GM18868 (cell line): ENCODE measurements around the gene RNF166.
A peak's percentile ranks its signal among the peaks of the same experiment; 100 is the strongest.

Experiments
- ATAC-seq: cut with Tn5 transposase; IDR thresholded peaks from one replicate; pipeline ENCODE4 v1.9.1; 2021; ENCODE audit warnings: mild to moderate bottlenecking, moderate library complexity; ENCODE audit not compliant: unreplicated experiment

RNF166 gene

DNA sequence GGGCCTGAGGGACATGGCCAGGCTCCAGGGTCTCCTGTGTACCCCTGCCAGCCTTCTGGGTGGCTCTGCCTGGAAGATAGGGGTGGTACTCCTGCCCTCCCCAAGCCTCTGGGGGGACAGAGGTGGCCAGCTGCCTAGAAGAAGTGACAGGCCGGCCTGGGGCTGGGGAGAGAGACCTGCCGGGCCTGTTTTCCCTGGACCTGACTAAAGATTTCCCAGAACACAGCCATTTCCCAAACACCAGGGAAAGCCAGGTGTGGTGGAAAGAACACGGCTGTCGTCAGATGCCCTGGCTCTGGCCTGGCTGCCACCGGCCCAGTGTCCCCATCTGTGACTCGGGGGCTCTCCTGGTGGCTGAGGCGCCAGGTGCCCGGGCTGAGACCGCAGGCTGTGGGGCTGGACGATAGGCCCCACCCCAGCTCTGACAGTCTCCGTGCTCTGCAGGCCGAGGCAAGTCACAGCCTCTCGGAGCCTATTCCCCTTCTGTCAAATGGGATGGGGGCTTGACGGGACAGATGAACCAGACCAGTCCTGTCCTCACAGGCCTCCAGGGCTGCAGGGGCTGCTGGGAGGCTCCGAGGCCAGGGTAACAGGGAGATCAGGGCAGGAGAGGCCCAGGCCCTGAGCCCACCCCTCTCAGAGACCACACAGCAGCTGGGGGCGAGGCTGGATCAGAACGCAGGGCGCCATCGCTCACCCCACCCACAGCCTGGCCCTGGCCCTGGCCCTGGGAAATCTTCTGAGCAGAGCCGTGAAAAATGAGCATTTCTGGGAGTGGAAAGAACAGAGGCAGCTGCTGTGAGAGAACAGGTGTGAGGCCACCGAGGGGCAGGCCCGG is 33.1 kb upstream of the RNF166 start:
- ATAC-seq: no peak

DNA sequence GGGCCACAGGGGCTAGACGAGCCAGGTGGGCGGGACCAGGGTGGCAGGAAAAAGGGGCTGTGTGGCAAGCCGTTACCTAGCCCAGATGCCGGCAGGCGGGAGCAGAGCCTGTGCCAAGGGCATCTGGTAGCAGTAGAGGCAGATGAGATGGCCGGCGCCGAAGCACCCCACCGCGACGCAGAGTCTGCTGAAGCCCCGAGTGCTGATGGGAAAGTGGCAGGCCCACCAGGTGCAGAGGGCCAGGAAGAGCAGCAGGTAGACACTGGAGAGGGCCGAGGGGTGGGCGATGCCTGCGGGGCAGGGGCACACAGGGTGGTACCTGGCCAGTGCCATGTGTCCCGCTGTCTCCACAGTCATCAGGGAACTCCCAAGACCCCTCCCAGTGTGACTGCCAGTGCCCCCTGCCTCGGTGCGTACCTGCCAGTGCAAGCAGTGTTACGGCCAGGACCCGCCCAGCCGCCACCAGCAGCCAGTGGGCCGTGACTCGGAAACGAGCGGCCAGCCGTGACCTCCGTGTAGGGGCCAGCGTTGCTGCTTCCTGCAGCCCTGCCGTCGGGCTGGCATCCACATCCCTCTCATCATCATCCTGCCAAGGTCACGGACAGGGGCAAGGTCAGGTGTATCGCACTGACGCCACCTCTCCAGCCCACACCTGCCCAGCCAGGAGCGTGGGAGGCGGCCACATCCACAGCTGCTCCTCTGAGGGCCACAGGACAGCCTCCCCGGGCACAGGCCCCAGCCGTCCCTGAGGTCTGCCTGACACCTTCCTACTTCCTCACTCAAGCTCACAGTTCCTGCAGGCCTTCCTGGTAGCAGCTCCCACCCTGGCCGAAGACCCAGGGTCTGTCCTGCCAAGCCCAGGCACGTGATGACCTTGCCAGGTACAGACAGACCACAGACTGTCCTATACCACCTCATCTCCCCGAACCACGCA is 32.2 kb upstream of the RNF166 start:
- no peak for ATAC-seq

DNA sequence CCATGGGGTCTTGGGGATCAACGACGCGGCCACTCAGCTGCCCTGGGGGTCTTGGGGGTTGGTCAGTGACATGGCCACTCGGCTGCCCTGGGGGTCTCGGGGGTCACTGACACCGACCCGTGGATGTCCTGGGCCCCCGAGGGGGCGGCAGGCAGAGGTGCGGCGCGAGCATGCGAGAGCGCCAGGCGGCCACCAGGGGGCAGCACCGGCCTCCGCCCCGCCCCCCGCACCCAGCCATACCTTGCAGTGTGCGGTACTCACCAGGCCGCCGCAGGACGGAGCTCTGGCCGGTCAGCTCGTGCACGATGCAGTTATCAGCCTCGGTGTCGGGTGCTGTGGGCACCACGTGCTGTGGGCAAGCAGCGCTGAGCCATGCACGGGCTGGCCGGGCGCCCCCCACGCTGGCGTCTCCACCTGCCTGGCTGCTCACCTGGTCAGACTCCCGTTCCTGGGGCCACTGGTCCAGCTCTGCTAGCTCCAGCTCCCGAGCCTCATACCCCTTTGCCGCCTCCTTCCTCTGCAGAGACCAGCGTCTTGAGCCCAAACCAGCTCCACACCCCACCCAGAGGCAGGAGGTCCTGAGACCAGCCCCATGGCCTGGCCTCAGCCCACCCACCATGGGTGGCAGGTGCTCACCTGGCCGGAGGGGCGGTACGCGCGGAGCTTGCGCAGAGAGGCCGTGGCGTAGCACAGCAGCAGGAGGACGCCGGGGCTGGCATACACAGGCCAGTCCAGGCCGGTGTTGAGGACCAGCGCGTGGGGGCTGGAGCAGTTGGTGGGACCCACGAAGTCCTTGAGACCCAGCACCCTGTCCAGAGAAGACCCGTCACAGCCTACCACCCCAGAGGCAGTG is 31.3 kb upstream of the RNF166 start:
- peak; percentile 76 for ATAC-seq

GRCh38 chr16:88736496-88736895 is 30.3 kb upstream of the RNF166 start:
- ATAC-seq: no peak

DNA sequence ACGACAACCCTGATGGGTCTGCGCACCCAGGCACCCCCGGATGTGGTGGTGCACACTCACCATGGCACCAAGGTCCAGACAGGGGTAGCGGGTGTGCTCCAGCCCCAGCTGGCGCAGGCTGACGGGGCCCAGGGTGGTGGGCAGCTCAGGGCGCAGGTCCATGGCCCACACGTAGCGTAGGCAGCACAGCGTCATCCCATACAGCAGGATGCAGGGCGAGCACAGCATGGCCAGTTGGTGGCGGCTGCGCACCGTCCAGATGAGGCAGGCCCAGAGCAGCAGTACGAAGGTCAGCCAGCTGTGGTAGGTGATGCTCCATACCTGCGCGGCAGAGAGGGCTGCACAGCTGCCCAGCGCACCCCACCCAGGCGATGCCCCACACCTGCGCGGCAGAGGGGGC is 29.9 kb upstream of the RNF166 start:
- ATAC-seq: no peak

DNA sequence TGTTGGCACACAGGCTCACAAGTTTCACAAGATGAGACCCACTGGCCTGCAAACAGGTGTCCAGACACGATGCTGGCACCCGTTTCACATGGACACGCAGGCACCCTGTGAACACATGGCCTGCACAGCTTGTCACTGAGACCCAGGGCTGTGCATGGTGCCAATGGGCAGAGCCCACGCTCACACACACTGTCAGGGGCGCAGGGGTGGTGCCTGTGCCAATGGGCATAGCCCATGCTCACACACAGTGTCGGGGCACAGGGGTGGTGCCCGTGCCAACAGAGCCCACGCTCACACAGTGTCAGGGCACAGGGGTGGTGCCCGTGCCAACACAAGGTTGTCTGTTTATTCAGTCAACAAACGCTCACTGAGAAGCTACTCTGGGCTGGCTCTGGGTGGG is 29.4 kb upstream of the RNF166 start:
- ATAC-seq: no peak

DNA sequence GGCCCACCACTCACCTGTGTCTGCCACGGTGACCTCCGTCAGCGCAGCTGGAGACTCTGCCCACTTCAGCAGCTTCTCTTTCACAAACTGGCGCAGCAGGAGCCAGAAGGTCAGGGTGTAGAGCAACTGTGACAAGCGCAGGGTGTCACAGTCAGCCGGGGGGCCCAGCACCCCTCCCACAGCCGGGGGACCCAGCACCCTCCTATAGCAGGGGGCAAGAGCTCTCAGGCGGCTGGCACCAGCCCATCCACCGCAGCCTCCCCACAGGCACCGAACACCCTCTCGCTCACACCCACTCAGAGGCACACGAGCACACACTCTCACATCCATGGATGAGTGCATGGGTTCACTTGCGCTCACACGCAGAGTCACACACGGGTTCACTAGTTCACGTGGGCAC is 28.9 kb upstream of the RNF166 start:
- no peak for ATAC-seq

- ATAC-seq: no peak
Measured at GRCh38 chr16:88734361-88734728, 28.1 kb upstream of the RNF166 start.

- ATAC-seq: no peak
Measured at GRCh38 chr16:88733630-88734360, 27.6 kb upstream of the RNF166 start.

DNA sequence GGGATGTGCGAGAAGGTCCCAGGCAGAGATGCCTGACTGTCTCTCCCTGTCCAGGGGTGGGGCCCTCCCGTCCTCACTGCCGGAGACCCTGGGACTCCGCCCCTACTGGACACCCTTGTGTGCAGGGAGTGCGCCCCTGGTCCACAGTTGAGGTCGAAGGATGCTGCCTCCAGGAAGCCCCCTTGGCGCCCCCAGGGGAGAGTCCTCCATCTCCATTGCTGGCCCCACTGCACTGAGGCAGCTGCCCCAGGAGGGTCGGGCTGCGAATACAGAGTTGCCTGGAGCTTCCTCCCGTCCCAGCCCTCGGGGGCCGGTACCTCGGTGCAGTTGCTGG is 26.7 kb upstream of the RNF166 start:
- no peak for ATAC-seq

DNA sequence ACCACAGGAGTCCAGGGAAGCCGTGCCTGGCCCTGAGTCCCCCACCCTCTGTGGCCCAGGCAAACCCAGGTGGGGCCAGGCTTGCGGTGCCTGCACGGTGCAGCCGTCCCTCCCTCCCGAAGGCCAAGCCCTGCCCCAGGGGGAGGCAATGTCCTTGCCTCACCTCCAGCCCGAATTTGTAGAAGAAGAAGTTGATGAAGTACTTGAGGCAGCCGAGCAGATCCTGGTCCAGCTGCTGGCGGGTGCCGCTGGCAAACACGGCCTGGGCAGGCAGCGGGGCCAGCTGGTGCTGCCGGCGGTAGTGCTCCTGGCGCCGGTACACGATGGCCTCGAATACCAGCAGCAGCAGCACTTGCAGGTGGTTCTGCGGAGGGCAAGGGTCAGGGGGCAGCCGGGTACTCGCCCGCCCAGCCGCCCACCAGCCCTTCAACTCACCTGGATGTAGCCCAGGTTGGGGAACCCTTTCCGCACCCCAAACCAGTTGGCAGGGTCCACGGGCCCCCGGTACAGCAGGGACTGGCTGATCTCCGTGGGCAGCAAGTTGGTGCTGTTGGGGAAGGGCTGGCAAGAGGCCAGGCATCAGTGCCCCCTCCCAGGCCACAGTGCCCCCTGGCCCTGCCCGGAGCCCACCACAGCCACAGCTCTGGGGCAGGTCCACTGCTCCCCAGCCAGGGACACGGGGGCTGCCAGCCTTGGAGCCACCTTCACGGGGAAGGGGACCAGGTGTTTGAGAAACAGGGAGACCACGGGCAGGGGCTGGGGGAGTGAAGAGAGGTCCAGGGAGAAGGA is 26.2 kb upstream of the RNF166 start:
- no peak for ATAC-seq

DNA sequence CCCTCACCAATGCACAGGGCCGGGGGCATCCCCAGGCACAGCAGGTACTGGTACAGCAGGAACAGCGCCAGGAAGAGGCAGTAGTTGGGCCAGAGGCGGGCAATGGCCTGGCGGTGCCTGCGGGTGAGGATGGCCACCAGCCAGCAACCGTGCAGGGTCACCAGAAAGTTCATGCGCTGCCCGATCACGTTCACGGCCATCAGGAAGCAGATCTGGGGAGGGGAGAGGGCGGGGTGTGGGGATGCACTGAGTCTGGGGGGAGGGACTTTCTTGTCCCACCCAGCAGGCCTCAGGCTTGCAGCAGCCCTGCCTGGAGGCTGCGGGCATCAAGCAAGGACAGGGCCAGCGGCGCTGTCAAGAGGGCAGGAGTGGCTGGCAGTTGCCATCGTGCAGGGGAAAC is 25.5 kb upstream of the RNF166 start:
- ATAC-seq: no peak

GRCh38 chr16:88730632-88731607 is 24.7 kb upstream of the RNF166 start:
- ATAC-seq: no peak

- no peak for ATAC-seq
Measured at GRCh38 chr16:88727871-88728270, 21.7 kb upstream of the RNF166 start.

DNA sequence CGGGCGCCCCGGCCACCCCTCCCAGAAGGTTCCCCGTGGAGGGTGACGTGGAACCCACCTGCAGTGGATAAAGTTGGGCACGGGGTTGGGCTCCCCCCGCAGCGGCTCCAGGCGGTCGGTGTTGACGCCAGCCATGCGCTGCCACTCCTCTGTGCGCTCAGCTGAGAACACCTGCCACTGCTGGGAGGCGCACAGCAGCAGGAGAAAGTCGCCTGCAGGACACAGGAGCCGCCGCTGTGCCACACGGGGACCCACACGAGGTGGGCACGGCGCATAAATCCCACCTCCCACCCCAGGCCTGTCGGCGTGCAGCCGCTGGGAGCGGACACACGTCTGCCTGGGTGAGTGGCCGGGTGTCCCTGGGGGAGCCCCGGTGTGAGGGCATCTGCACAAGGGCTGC is 20.8 kb upstream of the RNF166 start:
- no peak for ATAC-seq

DNA sequence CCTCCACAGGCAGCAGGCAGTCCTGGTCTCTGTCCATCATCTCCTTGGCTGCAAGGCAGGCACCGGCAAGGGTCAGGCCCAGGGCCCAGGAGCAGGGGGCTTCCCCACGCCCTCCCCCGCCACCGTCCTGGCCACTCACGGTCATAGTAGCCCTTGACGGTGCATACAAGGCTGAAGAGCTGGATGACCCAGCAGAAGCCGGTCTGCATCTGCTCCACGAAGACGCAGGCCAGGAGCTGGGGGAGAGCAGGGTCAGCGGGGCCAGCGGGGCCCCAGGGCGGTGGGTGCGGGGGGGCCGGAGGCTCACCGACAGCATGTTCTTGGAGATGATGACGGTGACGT is 20.2 kb upstream of the RNF166 start:
- no peak for ATAC-seq

DNA sequence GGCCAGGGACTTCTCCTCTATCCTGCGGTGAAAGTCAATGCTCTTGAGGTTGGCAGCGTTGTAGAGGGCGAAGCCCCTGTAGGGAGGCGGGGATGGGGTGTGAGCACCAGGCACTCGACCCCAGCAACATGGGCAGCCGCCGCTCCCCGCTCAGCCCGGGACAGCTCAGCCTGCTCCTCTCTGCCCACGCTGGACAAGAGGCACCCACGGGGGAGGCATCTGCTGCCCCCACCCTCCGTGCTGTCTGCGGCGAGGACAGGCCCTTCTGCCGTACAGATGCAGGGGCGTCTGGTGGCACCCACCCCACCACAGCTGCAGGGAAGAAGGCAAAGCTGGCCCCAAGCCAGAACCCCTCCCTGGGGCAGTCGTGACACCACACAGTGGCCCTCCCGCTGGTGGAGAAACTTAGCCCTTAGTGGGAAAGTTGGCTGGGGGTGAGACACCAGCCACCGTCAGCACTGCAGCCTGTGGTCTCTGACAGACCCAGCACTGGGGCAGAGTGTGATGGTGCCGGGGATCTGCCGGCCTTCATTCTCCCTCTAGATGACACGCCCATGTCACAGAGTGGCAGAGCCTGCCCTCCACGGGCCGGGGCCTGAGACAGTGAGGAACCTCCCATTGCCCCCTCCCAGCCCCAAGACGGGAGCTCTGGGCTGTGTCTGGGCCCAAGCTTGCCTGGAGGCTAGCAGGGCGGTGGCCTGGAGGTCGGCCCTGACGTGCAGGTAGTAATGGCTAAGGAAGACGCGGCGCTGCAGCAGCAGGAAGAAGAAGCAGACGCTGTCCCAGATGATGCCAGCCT is 19.6 kb upstream of the RNF166 start:
- ATAC-seq: no peak
